NT2/D1 (cell line): ENCODE results near the gene NR3C1.

Experiments used
- DNase-seq: peaks from one replicate; pipeline ENCODE4 v3.0.0-alpha.2; 2011; ENCODE audit warnings: low read depth, low spot score
- H3K27me3 ChIP-seq: 2 replicates; pipeline ENCODE4 v1.6.0; 2011; ENCODE audit warnings: mild to moderate bottlenecking; ENCODE audit not compliant: insufficient read length, insufficient read depth
- H3K36me3 ChIP-seq: 2 replicates; pipeline ENCODE4 v1.6.1; 2011; ENCODE audit warnings: mild to moderate bottlenecking, low read length, mixed read lengths; ENCODE audit not compliant: insufficient read depth, insufficient read length
- H3K4me1 ChIP-seq: 2 replicates; pipeline ENCODE4 v1.5.1; 2011; ENCODE audit not compliant: insufficient read depth, insufficient read length
- H3K4me3 ChIP-seq: 2 replicates; pipeline ENCODE4 v1.5.1; 2011; ENCODE audit warnings: low read depth; ENCODE audit not compliant: insufficient read length
- H3K9ac ChIP-seq: 2 replicates; pipeline ENCODE4 v1.6.0; 2011; ENCODE audit warnings: low read depth; ENCODE audit not compliant: insufficient read length
- H3K9me3 ChIP-seq: 2 replicates; pipeline ENCODE4 v1.5.1; 2011; ENCODE audit warnings: mild to moderate bottlenecking, low read length; ENCODE audit not compliant: insufficient read depth
- SUZ12 ChIP-seq: IDR thresholded peaks from 2 replicates; pipeline ENCODE4 v1.6.1; 2011; ENCODE audit not compliant: insufficient read length, insufficient read depth; ENCODE audit errors: extremely low read depth
- YY1 ChIP-seq: IDR thresholded peaks from 2 replicates; pipeline ENCODE4 v1.6.1; 2011; ENCODE audit not compliant: insufficient read length, insufficient read depth
- ZNF274 ChIP-seq: IDR thresholded peaks from 2 replicates; pipeline ENCODE4 v1.6.1; 2011; ENCODE audit warnings: mild to moderate bottlenecking, low read depth, low read length

NR3C1 gene

DNA sequence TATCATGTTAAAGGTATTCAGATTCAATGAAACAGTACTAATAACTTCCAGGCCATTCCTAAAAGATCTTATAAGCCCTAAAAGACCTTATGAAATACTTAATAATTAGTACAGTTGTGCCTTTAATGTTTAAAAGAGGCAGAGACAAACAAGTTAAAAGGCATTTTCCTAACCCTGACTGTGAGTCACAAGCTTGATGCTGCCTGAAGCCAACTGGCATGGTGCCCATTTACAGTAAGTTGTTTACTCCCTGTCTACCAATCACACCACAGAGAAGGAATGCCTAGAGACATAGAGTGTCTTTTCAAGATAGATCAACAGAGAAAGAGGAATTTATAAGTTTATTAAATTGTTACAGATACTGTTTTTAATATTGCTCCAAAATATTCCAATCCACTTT is 47.8 kb downstream of the NR3C1 start:
- Histone ChIP-seq H3K36me3 (no peaks in the 10 kb centered on the region), H3K27me3 (no peaks in the 10 kb centered on the region), H3K9ac (no peak overlapping the region), H3K4me1 (no peaks in the 10 kb centered on the region), H3K4me3 (no peak overlapping the region), H3K9me3 (no peaks in the 10 kb centered on the region)
- TF ChIP-seq YY1 (no peak), ZNF274 (no peak), SUZ12 (no peak)
- peak; percentile 8 for DNase-seq

DNA sequence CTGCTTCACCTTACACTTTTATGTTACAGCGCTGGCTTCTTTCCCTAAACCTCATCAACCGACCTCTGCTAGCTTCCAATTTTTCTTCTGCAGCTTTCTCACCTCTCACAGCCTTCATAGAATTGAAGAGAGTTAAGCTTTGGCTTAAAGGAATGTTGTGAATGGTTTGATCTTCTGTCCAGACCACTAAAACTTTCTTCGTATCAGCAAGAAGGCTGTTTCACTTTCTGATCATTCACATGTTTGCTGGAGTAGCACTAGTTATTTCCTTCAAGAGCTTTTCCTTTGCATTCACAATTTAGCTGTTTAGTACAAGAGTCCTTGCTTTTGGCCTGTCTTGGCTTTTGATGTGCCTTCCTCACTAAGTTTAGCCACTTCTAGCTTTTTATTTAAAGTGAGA is 49.5 kb downstream of the NR3C1 start:
- H3K36me3 ChIP-seq = no peaks in the 10 kb centered on the region
- H3K4me1 ChIP-seq = no peaks in the 10 kb centered on the region
- H3K9ac ChIP-seq = no peak overlapping the region
- no peaks in the 10 kb centered on the region for H3K27me3 ChIP-seq
- H3K9me3 ChIP-seq = no peaks in the 10 kb centered on the region
- no peak for DNase-seq
- TF ChIP-seq SUZ12 = no peak
- no peak for TF ChIP-seq ZNF274
- TF ChIP-seq YY1 = no peak
- H3K4me3 ChIP-seq = no peak overlapping the region

DNA sequence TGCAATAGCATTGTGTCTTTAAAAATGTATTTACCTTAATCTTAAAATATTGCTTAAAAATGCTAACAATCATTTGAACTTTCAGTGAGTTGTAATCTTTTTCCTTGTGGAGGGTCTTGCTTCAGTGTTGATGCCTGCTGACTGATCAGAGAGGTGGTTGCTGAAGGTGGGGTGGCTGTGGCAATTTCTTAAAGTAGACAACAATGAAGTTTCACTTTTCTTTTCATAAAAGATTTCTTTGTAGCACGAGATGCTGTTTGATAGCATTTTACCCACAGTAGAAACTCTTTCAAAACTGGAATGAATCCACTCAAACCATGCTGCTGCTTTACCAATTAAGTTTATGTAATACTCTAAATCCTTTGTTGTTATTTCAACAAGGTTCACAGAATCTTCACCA is 50.8 kb downstream of the NR3C1 start:
- H3K4me3 ChIP-seq = no peak overlapping the region
- no peaks in the 10 kb centered on the region for H3K27me3 ChIP-seq
- TF ChIP-seq ZNF274 (no peak), YY1 (no peak)
- H3K9me3 ChIP-seq = no peaks in the 10 kb centered on the region
- DNase-seq = no peak
- H3K36me3 ChIP-seq = no peaks in the 10 kb centered on the region
- H3K4me1 ChIP-seq = no peaks in the 10 kb centered on the region
- H3K9ac ChIP-seq = no peak overlapping the region

DNA sequence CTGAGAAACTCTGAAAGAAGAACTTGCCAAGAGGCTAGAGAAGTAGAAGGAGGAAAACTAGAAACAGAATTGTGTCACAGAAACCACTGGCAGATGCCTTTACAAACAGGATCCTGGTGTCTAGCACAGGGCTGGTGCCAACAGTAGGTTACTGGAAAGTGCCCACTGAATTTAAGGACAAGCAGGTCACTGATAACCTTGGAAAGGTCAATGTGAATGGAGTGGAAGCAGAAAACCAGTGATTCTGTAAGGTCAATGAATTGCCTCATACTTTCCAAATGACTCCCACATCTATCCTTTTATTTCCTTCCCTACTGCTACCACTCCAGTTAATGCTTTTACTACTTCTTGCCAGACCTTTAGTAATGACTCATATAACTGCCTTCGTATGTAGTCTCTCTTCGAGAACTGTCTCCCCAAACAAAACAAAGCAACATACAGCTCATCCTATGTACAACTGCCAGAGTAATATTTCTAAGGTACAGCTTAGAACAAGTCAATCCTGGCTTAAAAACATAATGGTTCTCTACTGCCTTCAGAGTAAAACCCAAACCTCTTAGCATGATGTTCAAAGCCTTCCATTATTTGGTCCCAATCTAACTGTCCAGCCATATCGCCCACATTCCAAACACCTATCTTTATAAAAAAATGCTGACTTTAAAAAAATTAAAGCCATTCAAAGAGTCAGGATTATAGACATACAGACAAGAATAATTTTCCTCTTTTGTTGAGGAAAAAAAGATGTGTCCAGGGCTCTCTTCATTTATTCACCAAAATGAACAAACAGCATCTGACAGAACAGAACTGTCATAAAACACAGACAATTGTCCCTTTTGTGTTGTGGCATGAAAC is 52.5 kb downstream of the NR3C1 start:
- no peaks in the 10 kb centered on the region for H3K36me3 ChIP-seq
- no peaks in the 10 kb centered on the region for H3K9me3 ChIP-seq
- no peak overlapping the region for H3K9ac ChIP-seq
- no peak overlapping the region for H3K4me3 ChIP-seq
- no peaks in the 10 kb centered on the region for H3K27me3 ChIP-seq
- DNase-seq = no peak
- no peaks in the 10 kb centered on the region for H3K4me1 ChIP-seq
- TF ChIP-seq SUZ12 (no peak), YY1 (no peak), ZNF274 (no peak)

DNA sequence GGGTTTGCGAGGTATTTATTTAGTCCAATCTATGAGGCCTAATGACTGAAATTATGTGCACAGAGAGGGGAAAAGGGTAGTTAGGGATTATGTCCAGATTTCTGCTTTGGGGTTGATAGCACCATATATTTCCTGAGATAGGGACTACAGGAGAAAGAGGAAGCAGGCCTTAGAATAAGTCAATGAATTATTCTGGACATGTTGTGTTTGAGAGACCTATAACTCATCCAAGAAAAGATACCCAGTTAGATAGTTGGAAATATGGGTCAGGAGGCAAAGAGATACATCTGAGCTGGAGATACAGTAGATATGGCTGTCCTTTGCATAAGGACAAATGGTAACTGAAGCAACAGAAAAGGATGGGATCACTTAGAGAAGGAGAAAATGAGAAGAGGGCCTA is 53.1 kb downstream of the NR3C1 start:
- Histone ChIP-seq H3K4me1 (no peaks in the 10 kb centered on the region), H3K9me3 (no peaks in the 10 kb centered on the region), H3K9ac (no peak overlapping the region), H3K4me3 (no peak overlapping the region), H3K36me3 (no peaks in the 10 kb centered on the region), H3K27me3 (no peaks in the 10 kb centered on the region)
- TF ChIP-seq YY1 (no peak), ZNF274 (no peak), SUZ12 (no peak)
- no peak for DNase-seq

GRCh38 chr5:143349177-143349576 is 54.3 kb downstream of the NR3C1 start:
- Histone ChIP-seq H3K4me3 (no peak overlapping the region), H3K36me3 (no peaks in the 10 kb centered on the region), H3K9ac (no peak overlapping the region), H3K9me3 (no peaks in the 10 kb centered on the region), H3K4me1 (no peaks in the 10 kb centered on the region), H3K27me3 (no peaks in the 10 kb centered on the region)
- TF ChIP-seq ZNF274 (no peak), YY1 (no peak), SUZ12 (no peak)
- no peak for DNase-seq

GRCh38 chr5:143347698-143348344 is 55.7 kb downstream of the NR3C1 start:
- DNase-seq = no peak
- no peak for TF ChIP-seq YY1
- no peak for TF ChIP-seq ZNF274
- no peak for TF ChIP-seq SUZ12
- Histone ChIP-seq H3K9me3 (no peaks in the 10 kb centered on the region), H3K36me3 (no peaks in the 10 kb centered on the region), H3K27me3 (no peaks in the 10 kb centered on the region), H3K4me3 (no peak overlapping the region), H3K4me1 (no peaks in the 10 kb centered on the region), H3K9ac (no peak overlapping the region)
